ENCODE data around the gene EYS. TPM values are rescaled to one million over a fixed set of nuclear protein-coding genes. Genes with fewer than 3 reads are reported as not detected.

The EYS gene
- total RNA-seq, 1 experiment from 2014 or later, result not detected

GRCh38 chr6:64100702-64101303 is 1606.2 kb downstream of the EYS start:
- DNase-seq, result no peak
- no peak overlapping the region for H3K4me3 Mint-ChIP-seq
- no CpG with 5 or more reads among the region's 2 CpGs for WGBS (ENCODE audit: extremely low coverage, insufficient read length, low lambda C conversion rate)

More at GRCh38 chr6:64100702-64101303, 1606.2 kb downstream of the EYS start:
- Histone ChIP-seq H3K18ac (ENCODE audit: insufficient read length, low read depth, low read length) (no peak overlapping the region), H2AFZ (ENCODE audit: low read length) (no peak overlapping the region), H3K27ac (ENCODE audit: insufficient read length, low read depth, low read length) (no peak overlapping the region), H4K5ac (ENCODE audit: insufficient read length, low read depth, low read length) (no peak overlapping the region), H4K91ac (ENCODE audit: insufficient read length, low read depth, low read length) (no peak overlapping the region), H3K4me2 (ENCODE audit: insufficient read depth, insufficient read length, low read length) (no peak overlapping the region), H2BK20ac (ENCODE audit: low read depth, low read length, poor library complexity, severe bottlenecking) (no peak overlapping the region), H2BK15ac (ENCODE audit: low read depth, low read length) (no peak overlapping the region), H3K23me2 (ENCODE audit: insufficient read length, low read depth, low read length, poor library complexity, severe bottlenecking) (no peaks in the 10 kb centered on the region), H3K4ac (ENCODE audit: low read depth, low read length) (no peak overlapping the region), H3K14ac (ENCODE audit: insufficient read depth, low read length) (no peak overlapping the region), H4K20me1 (ENCODE audit: control insufficient read depth, insufficient read depth, insufficient read length) (no peaks in the 10 kb centered on the region), H3K4me1 (ENCODE audit: insufficient read depth, low read length) (no peaks in the 10 kb centered on the region), H3K23ac (ENCODE audit: insufficient read length, low read depth, low read length) (no peak overlapping the region), H3K9me3 (ENCODE audit: control insufficient read depth, low read depth, low read length) (no peaks in the 10 kb centered on the region), H3T11ph (ENCODE audit: low read length) (no peak overlapping the region), H2BK5ac (ENCODE audit: insufficient read length, low read length) (no peak overlapping the region), H3K79me2 (ENCODE audit: insufficient read depth, low read length) (no peaks in the 10 kb centered on the region), H2AK5ac (ENCODE audit: insufficient read length, low read length) (no peak overlapping the region), H3K27me3 (ENCODE audit: insufficient read depth, low read length) (no peaks in the 10 kb centered on the region), H3K56ac (ENCODE audit: insufficient read length, low read depth, low read length) (no peak overlapping the region), H3K79me1 (ENCODE audit: insufficient read depth, low read depth, low read length, poor library complexity, severe bottlenecking) (no peaks in the 10 kb centered on the region), H2BK120ac (ENCODE audit: low read depth, low read length, poor library complexity, severe bottlenecking) (no peak overlapping the region), H4K8ac (replicated peaks; ENCODE audit: insufficient read length, low read depth, low read length) (no peak overlapping the region), H3K9ac (ENCODE audit: extremely low read depth, insufficient read length, low read length) (no peak overlapping the region), H2BK12ac (ENCODE audit: insufficient read length, low read depth, low read length) (no peak overlapping the region)
- H3K9me3 Mint-ChIP-seq, result peaks cover 18 to 20% of the 10 kb centered on the region in 2 experiments
- H3K27ac Mint-ChIP-seq, result no peak overlapping the region
- H3K27me3 Mint-ChIP-seq (ENCODE audit: low read depth), result peaks cover 2% of the 10 kb centered on the region
- peaks cover 2 to 8% (median 5%) of the 10 kb centered on the region in 3 experiments; a peak in 5 of 7 replicates for H3K36me3 Mint-ChIP-seq (ENCODE audit: insufficient read depth in 1 of 3, low read depth in 3 of 3)
- H3K4me1 Mint-ChIP-seq, result peaks cover 3% of the 10 kb centered on the region in 2 experiments; a peak in 2 of 4 replicates
- TF ChIP-seq, protein P1, sequence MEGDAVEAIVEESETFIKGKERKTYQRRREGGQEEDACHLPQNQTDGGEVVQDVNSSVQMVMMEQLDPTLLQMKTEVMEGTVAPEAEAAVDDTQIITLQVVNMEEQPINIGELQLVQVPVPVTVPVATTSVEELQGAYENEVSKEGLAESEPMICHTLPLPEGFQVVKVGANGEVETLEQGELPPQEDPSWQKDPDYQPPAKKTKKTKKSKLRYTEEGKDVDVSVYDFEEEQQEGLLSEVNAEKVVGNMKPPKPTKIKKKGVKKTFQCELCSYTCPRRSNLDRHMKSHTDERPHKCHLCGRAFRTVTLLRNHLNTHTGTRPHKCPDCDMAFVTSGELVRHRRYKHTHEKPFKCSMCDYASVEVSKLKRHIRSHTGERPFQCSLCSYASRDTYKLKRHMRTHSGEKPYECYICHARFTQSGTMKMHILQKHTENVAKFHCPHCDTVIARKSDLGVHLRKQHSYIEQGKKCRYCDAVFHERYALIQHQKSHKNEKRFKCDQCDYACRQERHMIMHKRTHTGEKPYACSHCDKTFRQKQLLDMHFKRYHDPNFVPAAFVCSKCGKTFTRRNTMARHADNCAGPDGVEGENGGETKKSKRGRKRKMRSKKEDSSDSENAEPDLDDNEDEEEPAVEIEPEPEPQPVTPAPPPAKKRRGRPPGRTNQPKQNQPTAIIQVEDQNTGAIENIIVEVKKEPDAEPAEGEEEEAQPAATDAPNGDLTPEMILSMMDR (conservative IDR thresholded peaks at IDR 0.05), result no peak
